Measurements from ENCODE around the gene CBX8.
A peak's percentile ranks its signal among the peaks of the same experiment; 100 is the strongest.
"Not testable (repeated sequence)": the region's sequence is repeated elsewhere in the genome, so short reads cannot be mapped to it uniquely, and the experiment has no call there.

The CBX8 gene

DNA sequence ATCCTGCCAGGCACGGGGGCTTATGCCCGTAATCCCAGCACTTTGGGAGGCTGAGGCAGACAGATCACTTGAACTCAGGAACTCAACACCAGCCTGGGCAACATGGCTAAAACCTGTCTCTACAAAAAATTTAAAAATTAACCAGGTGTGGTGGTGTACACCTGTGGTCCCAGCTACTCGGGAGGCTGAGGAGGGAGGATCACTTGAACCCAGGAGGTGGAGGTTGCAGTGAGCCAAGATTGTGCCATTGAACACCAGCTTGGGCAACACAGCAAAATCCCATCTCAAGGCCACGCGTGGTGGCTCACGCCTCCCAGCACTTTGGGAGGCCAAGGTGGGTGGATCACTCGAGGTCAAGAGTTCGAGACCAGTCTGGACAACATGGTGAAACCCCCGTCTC, 42.0 kb downstream of the CBX8 start:
- H3K4ac ChIP-seq (ENCODE audit: low read depth in 1 of 2, low read length in 2 of 2); H4K91ac ChIP-seq (ENCODE audit: low read length); H2BK15ac ChIP-seq (ENCODE audit: low read depth, poor library complexity, severe bottlenecking); H3K14ac ChIP-seq (ENCODE audit: low read length in 2 of 2); H2BK5ac ChIP-seq (ENCODE audit: low read depth, low read length, poor library complexity, severe bottlenecking); H3K9ac ChIP-seq (ENCODE audit: low read length); H2AK5ac ChIP-seq (ENCODE audit: low read length, severe bottlenecking); H3K27ac ChIP-seq (ENCODE audit: low read length, poor library complexity, severe bottlenecking); H3K4me1 ChIP-seq (ENCODE audit: control insufficient read depth, insufficient read depth, low read depth, low read length); H2BK120ac ChIP-seq (ENCODE audit: low read depth, low read length); H3K4me3 ChIP-seq (ENCODE audit: insufficient read depth in 1 of 2, low read depth in 1 of 2, low read length in 2 of 2); DNase-seq; H2BK12ac ChIP-seq (ENCODE audit: low read length in 2 of 2); H4K8ac ChIP-seq (ENCODE audit: low read length); H2AFZ ChIP-seq (ENCODE audit: low read depth, low read length); H3K9me3 ChIP-seq (ENCODE audit: control insufficient read depth, low read length); H3K18ac ChIP-seq (ENCODE audit: low read depth in 1 of 2, low read length in 2 of 2); H3K79me1 ChIP-seq (replicated peaks; ENCODE audit: low read length, poor library complexity, severe bottlenecking); H3K4me2 ChIP-seq (ENCODE audit: low read length, poor library complexity, severe bottlenecking); H3K36me3 ChIP-seq (ENCODE audit: control insufficient read depth in 1 of 2, insufficient read depth in 2 of 2, low read depth in 1 of 2, low read length in 2 of 2): not testable (repeated sequence)
- WGBS: 91% methylated on average over 9 of the region's 9 CpGs
- Histone ChIP-seq H3K27me3 (ENCODE audit: control insufficient read depth in 1 of 2, insufficient read depth in 1 of 2, low read length in 2 of 2) (peaks cover 35 to 58% of the 10 kb centered on the region in 2 experiments), H3K23ac (ENCODE audit: low read length in 2 of 2) (peak overlapping the region in 1 of 2 experiments; percentile 40)

DNA sequence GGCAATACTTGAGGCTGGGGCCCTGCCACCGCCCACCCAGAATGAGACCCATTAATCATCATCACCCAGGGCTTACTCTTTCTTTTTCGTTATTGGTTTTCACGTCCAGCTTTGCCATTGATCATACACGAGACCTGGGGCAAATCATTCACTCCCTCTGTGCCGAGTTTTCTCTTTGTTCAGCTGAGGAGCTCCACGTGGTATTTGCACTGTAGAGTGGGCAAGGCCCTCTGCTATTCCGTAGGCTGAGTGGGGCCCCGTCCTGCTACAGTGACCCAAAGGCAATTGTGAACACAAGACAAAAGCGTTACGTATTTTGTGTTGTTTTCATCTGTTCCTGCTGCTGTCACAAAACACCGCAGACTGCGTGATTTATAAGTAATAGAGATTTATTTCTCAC, 42.5 kb downstream of the CBX8 start:
- DNase-seq: no peak
- H2BK12ac ChIP-seq (ENCODE audit: low read length in 2 of 2): no peak overlapping the region
- H4K91ac ChIP-seq (ENCODE audit: low read length): no peak overlapping the region
- no peak overlapping the region for H2AFZ ChIP-seq (ENCODE audit: low read depth, low read length)
- no peak overlapping the region for H3K4ac ChIP-seq (ENCODE audit: low read depth in 1 of 2, low read length in 2 of 2)
- H2AK5ac ChIP-seq (ENCODE audit: low read length, severe bottlenecking): no peak overlapping the region
- no peaks in the 10 kb centered on the region for H3K36me3 ChIP-seq (ENCODE audit: control insufficient read depth in 1 of 2, insufficient read depth in 2 of 2, low read depth in 1 of 2, low read length in 2 of 2)
- H2BK5ac ChIP-seq (ENCODE audit: low read depth, low read length, poor library complexity, severe bottlenecking): no peak overlapping the region
- no peak overlapping the region for H3K4me2 ChIP-seq (ENCODE audit: low read length, poor library complexity, severe bottlenecking)
- no peaks in the 10 kb centered on the region for H3K9me3 ChIP-seq (ENCODE audit: control insufficient read depth, low read length)
- no peak overlapping the region for H3K4me3 ChIP-seq (ENCODE audit: insufficient read depth in 1 of 2, low read depth in 1 of 2, low read length in 2 of 2)
- H3K9ac ChIP-seq (ENCODE audit: low read length): no peak overlapping the region
- H3K27me3 ChIP-seq (ENCODE audit: control insufficient read depth in 1 of 2, insufficient read depth in 1 of 2, low read length in 2 of 2): peaks cover 36 to 62% of the 10 kb centered on the region in 2 experiments
- no peak overlapping the region for H3K27ac ChIP-seq (ENCODE audit: low read length, poor library complexity, severe bottlenecking)
- no peak overlapping the region for H3K18ac ChIP-seq (ENCODE audit: low read depth in 1 of 2, low read length in 2 of 2)
- H2BK15ac ChIP-seq (ENCODE audit: low read depth, poor library complexity, severe bottlenecking): no peak overlapping the region
- no peak overlapping the region for H3K23ac ChIP-seq (ENCODE audit: low read length in 2 of 2)
- H3K14ac ChIP-seq (ENCODE audit: low read length in 2 of 2): no peak overlapping the region
- H3K4me1 ChIP-seq (ENCODE audit: control insufficient read depth, insufficient read depth, low read depth, low read length): no peaks in the 10 kb centered on the region
- no peaks in the 10 kb centered on the region for H3K79me1 ChIP-seq (replicated peaks; ENCODE audit: low read length, poor library complexity, severe bottlenecking)
- H4K8ac ChIP-seq (ENCODE audit: low read length): no peak overlapping the region
- WGBS: 82% methylated on average over 12 of the region's 12 CpGs
- H2BK120ac ChIP-seq (ENCODE audit: low read depth, low read length): no peak overlapping the region

DNA sequence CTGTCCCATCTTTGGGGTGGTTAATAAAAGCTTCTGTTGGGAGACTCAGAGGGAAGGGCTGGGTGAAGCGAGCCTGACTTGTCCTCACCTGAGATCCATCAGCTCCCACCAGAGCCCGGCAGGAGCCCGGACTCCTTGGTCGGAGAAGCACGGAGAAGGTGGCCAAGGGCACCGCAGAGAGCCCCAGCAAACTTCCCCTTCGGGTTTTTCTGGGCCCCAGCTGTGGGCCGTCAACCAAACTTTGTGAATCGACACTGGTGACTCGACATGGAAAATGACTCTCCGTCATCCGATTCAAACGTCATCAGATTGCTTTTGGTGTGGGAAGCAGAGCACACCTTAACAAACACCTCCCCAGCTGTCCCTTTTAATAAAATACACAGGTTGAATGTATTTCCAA, 44.7 kb downstream of the CBX8 start:
- no peak overlapping the region for H2BK120ac ChIP-seq (ENCODE audit: low read depth, low read length)
- 93% methylated on average over 13 of the region's 13 CpGs for WGBS
- H3K27ac ChIP-seq (ENCODE audit: low read length, poor library complexity, severe bottlenecking): no peak overlapping the region
- no peak overlapping the region for H3K4me3 ChIP-seq (ENCODE audit: insufficient read depth in 1 of 2, low read depth in 1 of 2, low read length in 2 of 2)
- H3K18ac ChIP-seq (ENCODE audit: low read depth in 1 of 2, low read length in 2 of 2): no peak overlapping the region
- H3K23ac ChIP-seq (ENCODE audit: low read length in 2 of 2): no peak overlapping the region
- no peak overlapping the region for H2AFZ ChIP-seq (ENCODE audit: low read depth, low read length)
- no peak overlapping the region for H4K8ac ChIP-seq (ENCODE audit: low read length)
- no peak overlapping the region for H3K4me2 ChIP-seq (ENCODE audit: low read length, poor library complexity, severe bottlenecking)
- H3K36me3 ChIP-seq (ENCODE audit: control insufficient read depth in 1 of 2, insufficient read depth in 2 of 2, low read depth in 1 of 2, low read length in 2 of 2): no peaks in the 10 kb centered on the region
- H3K14ac ChIP-seq (ENCODE audit: low read length in 2 of 2): no peak overlapping the region
- no peak overlapping the region for H2AK5ac ChIP-seq (ENCODE audit: low read length, severe bottlenecking)
- H3K79me1 ChIP-seq (replicated peaks; ENCODE audit: low read length, poor library complexity, severe bottlenecking): no peaks in the 10 kb centered on the region
- peaks cover 49 to 73% of the 10 kb centered on the region in 2 experiments for H3K27me3 ChIP-seq (ENCODE audit: control insufficient read depth in 1 of 2, insufficient read depth in 1 of 2, low read length in 2 of 2)
- H3K9me3 ChIP-seq (ENCODE audit: control insufficient read depth, low read length): no peaks in the 10 kb centered on the region
- no peak overlapping the region for H2BK5ac ChIP-seq (ENCODE audit: low read depth, low read length, poor library complexity, severe bottlenecking)
- H3K9ac ChIP-seq (ENCODE audit: low read length): no peak overlapping the region
- no peak overlapping the region for H3K4ac ChIP-seq (ENCODE audit: low read depth in 1 of 2, low read length in 2 of 2)
- H2BK15ac ChIP-seq (ENCODE audit: low read depth, poor library complexity, severe bottlenecking): no peak overlapping the region
- DNase-seq: no peak
- H2BK12ac ChIP-seq (ENCODE audit: low read length in 2 of 2): no peak overlapping the region
- H3K4me1 ChIP-seq (ENCODE audit: control insufficient read depth, insufficient read depth, low read depth, low read length): peaks cover 12% of the 10 kb centered on the region
- H4K91ac ChIP-seq (ENCODE audit: low read length): no peak overlapping the region

DNA sequence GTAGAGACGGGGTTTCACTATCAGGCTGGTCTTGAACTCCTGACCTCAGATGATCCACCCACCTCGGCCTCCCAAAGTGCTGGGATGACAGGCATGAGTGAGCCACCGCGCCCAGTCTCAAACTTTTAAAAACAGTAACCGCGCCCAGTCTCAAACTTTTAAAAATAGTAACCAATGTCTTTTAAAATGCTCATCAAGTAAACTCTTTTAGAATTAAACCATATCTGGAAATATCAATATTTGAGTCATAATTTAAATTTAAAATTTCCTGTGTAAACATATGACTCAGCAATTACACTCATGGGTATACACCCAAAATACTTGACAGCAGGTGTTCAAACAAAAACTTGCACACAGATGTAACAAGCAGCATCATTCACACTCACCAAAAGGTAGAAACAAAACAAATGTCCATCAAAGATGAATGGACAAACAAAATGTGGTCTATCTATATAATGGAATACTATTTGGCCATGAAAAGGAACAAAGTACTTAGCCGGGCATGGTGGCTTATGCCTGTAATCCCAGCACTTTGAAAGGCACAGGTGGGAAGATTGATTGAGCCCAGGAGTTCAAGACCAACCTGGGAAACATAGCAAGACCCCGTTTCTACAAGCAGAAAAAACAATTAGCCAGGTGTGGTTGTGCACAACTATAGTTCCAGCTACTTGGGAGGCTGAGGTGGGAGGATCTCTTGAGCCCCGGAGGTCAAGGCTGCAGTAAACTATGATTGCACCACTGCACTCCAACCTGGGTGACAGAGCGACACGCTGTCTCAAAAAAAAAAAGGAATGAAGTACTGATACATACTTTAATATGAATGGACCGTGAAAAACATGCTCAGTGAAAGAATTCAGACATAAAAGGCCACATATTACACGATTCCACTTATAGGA, 46.0 kb downstream of the CBX8 start:
- H3K4me1 ChIP-seq (ENCODE audit: control insufficient read depth, insufficient read depth, low read depth, low read length): peaks cover 14% of the 10 kb centered on the region
- no peak overlapping the region for H3K23ac ChIP-seq (ENCODE audit: low read length in 2 of 2)
- no peaks in the 10 kb centered on the region for H3K9me3 ChIP-seq (ENCODE audit: control insufficient read depth, low read length)
- WGBS: 91% methylated on average over 7 of the region's 13 CpGs
- H3K4me2 ChIP-seq (ENCODE audit: low read length, poor library complexity, severe bottlenecking): no peak overlapping the region
- no peaks in the 10 kb centered on the region for H3K79me1 ChIP-seq (replicated peaks; ENCODE audit: low read length, poor library complexity, severe bottlenecking)
- H3K27ac ChIP-seq (ENCODE audit: low read length, poor library complexity, severe bottlenecking): no peak overlapping the region
- no peak overlapping the region for H3K14ac ChIP-seq (ENCODE audit: low read length in 2 of 2)
- no peak overlapping the region for H3K4me3 ChIP-seq (ENCODE audit: insufficient read depth in 1 of 2, low read depth in 1 of 2, low read length in 2 of 2)
- no peak overlapping the region for H2BK15ac ChIP-seq (ENCODE audit: low read depth, poor library complexity, severe bottlenecking)
- H3K36me3 ChIP-seq (ENCODE audit: control insufficient read depth in 1 of 2, insufficient read depth in 2 of 2, low read depth in 1 of 2, low read length in 2 of 2): no peaks in the 10 kb centered on the region
- H2AFZ ChIP-seq (ENCODE audit: low read depth, low read length): no peak overlapping the region
- H3K18ac ChIP-seq (ENCODE audit: low read depth in 1 of 2, low read length in 2 of 2): no peak overlapping the region
- H4K91ac ChIP-seq (ENCODE audit: low read length): no peak overlapping the region
- DNase-seq: no peak
- no peak overlapping the region for H3K4ac ChIP-seq (ENCODE audit: low read depth in 1 of 2, low read length in 2 of 2)
- H2AK5ac ChIP-seq (ENCODE audit: low read length, severe bottlenecking): no peak overlapping the region
- no peak overlapping the region for H2BK120ac ChIP-seq (ENCODE audit: low read depth, low read length)
- no peak overlapping the region for H4K8ac ChIP-seq (ENCODE audit: low read length)
- H2BK12ac ChIP-seq (ENCODE audit: low read length in 2 of 2): no peak overlapping the region
- H3K9ac ChIP-seq (ENCODE audit: low read length): no peak overlapping the region
- H2BK5ac ChIP-seq (ENCODE audit: low read depth, low read length, poor library complexity, severe bottlenecking): no peak overlapping the region
- H3K27me3 ChIP-seq (ENCODE audit: control insufficient read depth in 1 of 2, insufficient read depth in 1 of 2, low read length in 2 of 2): peaks cover 55 to 77% of the 10 kb centered on the region in 2 experiments

Data from mesenchymal stem cell (in vitro differentiated cells and primary cell).